ENCODE measurements around the gene ASPSCR1.

DNA sequence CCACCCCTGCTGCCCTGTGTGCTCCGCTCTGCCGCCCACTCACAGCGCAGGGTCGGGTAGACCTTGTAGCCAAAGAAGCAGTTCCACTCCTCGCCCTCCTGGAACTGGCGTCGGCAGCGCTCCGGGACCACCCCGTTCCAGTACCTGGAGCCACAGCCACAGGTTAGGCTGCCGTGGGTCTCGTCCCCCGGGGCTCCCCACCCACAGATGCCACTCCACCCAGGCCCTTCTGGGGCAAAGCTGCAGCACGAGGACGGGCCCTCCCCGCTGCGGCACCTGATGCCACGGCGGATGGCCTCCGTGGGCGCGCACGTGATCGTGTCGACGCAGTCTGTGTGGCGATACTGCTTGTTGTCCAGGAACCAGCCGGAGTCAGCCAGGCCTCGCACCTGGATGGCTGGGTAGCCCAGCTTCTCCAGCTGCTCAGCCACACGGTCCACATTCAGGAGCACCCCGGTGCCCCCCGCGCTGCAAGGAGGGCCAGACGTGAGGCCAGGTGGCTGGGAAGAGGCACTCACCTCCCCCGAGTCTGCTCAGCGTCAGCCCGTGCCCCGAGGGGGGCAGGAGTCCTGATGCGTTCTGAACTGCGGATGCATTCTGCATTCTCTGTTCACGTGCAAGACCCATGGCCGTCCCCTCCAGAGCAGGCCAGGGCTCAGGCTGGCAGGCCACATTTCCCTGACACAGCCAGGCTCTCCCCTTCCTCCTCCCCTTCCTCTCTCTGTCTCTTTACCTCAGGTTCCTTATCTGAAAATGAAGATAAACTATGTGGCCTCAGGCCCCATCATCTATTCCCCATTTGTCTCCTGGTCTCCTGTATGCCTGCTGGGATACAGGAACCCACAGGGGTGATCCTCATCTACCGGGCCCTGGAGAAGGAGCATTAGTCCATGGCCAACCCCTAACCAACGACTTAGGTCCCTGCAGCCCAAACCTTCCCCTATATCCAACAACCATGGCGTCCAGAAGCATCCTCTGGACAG is 20.5 kb upstream of the ASPSCR1 start:
- TF ChIP-seq ESRRG (CRISPR knock-in tag; IDR thresholded peaks at IDR 0.05) (no peak), ZFP30 (CRISPR knock-in tag; IDR thresholded peaks at IDR 0.05) (no peak), ZNF8 (CRISPR knock-in tag; IDR thresholded peaks at IDR 0.05) (no peak), RARB (CRISPR knock-in tag; IDR thresholded peaks at IDR 0.05) (no peak), ZFP3 (CRISPR knock-in tag; IDR thresholded peaks at IDR 0.05) (no peak), BACH2 (CRISPR knock-in tag; IDR thresholded peaks at IDR 0.05; ENCODE audit: borderline replicate concordance) (no peak), TCF4 (CRISPR knock-in tag; IDR thresholded peaks at IDR 0.05; ENCODE audit: borderline replicate concordance) (no peak), GLIS3 (CRISPR knock-in tag; IDR thresholded peaks at IDR 0.05) (no peak), ZNF70 (CRISPR knock-in tag; IDR thresholded peaks at IDR 0.05) (no peak), TOX (CRISPR knock-in tag; IDR thresholded peaks at IDR 0.05; ENCODE audit: borderline replicate concordance) (no peak), ZC3H10 (CRISPR knock-in tag; IDR thresholded peaks at IDR 0.05) (no peak)
- TF ChIP-seq, protein P1, sequence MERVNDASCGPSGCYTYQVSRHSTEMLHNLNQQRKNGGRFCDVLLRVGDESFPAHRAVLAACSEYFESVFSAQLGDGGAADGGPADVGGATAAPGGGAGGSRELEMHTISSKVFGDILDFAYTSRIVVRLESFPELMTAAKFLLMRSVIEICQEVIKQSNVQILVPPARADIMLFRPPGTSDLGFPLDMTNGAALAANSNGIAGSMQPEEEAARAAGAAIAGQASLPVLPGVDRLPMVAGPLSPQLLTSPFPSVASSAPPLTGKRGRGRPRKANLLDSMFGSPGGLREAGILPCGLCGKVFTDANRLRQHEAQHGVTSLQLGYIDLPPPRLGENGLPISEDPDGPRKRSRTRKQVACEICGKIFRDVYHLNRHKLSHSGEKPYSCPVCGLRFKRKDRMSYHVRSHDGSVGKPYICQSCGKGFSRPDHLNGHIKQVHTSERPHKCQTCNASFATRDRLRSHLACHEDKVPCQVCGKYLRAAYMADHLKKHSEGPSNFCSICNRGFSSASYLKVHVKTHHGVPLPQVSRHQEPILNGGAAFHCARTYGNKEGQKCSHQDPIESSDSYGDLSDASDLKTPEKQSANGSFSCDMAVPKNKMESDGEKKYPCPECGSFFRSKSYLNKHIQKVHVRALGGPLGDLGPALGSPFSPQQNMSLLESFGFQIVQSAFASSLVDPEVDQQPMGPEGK (CRISPR knock-in tag; IDR thresholded peaks at IDR 0.05; ENCODE audit: borderline replicate concordance), result no peak
- TF ChIP-seq, protein P2, sequence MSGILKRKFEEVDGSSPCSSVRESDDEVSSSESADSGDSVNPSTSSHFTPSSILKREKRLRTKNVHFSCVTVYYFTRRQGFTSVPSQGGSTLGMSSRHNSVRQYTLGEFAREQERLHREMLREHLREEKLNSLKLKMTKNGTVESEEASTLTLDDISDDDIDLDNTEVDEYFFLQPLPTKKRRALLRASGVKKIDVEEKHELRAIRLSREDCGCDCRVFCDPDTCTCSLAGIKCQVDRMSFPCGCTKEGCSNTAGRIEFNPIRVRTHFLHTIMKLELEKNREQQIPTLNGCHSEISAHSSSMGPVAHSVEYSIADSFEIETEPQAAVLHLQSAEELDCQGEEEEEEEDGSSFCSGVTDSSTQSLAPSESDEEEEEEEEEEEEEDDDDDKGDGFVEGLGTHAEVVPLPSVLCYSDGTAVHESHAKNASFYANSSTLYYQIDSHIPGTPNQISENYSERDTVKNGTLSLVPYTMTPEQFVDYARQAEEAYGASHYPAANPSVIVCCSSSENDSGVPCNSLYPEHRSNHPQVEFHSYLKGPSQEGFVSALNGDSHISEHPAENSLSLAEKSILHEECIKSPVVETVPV (CRISPR knock-in tag; IDR thresholded peaks at IDR 0.05), result no peak
- TF ChIP-seq, protein P3, sequence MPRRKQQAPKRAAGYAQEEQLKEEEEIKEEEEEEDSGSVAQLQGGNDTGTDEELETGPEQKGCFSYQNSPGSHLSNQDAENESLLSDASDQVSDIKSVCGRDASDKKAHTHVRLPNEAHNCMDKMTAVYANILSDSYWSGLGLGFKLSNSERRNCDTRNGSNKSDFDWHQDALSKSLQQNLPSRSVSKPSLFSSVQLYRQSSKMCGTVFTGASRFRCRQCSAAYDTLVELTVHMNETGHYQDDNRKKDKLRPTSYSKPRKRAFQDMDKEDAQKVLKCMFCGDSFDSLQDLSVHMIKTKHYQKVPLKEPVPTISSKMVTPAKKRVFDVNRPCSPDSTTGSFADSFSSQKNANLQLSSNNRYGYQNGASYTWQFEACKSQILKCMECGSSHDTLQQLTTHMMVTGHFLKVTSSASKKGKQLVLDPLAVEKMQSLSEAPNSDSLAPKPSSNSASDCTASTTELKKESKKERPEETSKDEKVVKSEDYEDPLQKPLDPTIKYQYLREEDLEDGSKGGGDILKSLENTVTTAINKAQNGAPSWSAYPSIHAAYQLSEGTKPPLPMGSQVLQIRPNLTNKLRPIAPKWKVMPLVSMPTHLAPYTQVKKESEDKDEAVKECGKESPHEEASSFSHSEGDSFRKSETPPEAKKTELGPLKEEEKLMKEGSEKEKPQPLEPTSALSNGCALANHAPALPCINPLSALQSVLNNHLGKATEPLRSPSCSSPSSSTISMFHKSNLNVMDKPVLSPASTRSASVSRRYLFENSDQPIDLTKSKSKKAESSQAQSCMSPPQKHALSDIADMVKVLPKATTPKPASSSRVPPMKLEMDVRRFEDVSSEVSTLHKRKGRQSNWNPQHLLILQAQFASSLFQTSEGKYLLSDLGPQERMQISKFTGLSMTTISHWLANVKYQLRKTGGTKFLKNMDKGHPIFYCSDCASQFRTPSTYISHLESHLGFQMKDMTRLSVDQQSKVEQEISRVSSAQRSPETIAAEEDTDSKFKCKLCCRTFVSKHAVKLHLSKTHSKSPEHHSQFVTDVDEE (CRISPR knock-in tag; IDR thresholded peaks at IDR 0.05), result no peak
